HCT116 (cell line): ENCODE results near the gene SLC6A19. TPM values are rescaled to one million over a fixed set of nuclear protein-coding genes. Genes with fewer than 3 reads are reported as not detected.

Experiments used
- ATAC-seq: fragments of 200-7000 bp; cut with Tn5 transposase; 2 replicates; pipeline ENCODE4 v1.9.1; 2020; ENCODE audit warnings: mild to moderate bottlenecking, moderate library complexity
- BruUV-seq: library from RNA; stranded (reverse); fragments of 400-500 nt; replicated peaks from 2 replicates; lab custom pipeline; 2021; lab: Mats Ljungman, UMichigan
- CTCF ChIA-PET: fragments of 300-600 bp; sonication (Branson Sonifier 250); formaldehyde crosslinking; loops from one replicate; lab custom pipeline; 2021; ENCODE audit warnings: antibody characterized with exemption; lab: Charles Lee
- POLR2A ChIA-PET: fragments of 300-600, 350-600 bp; sonication (Branson Sonifier 250); formaldehyde crosslinking; loops from one replicate; lab custom pipeline; 2021; ENCODE audit warnings: antibody characterized with exemption; lab: Charles Lee
- RAD21 ChIA-PET, 2 experiments: fragments of 300-600 bp; sonication (Branson Sonifier 250); formaldehyde crosslinking; loops; one replicate each; lab custom pipeline; 2023; ENCODE audit warnings: low total read pairs in 2 of 2; ENCODE audit not compliant: uncharacterized antibody in 2 of 2, unreplicated experiment in 2 of 2, low non-redundant PET in 1 of 2; lab: Charles Lee
- DNase-seq: peaks from one replicate; pipeline ENCODE4 v3.0.0-alpha.2; 2010; ENCODE audit warnings: low read depth, low spot score
- H2AFZ ChIP-seq: fragments of 200-600 bp; shearing (Covaris generic), sonication (generic); 2 replicates; pipeline ENCODE4 v1.6.1; 2017; ENCODE audit warnings: low read depth, mixed run types, mixed read lengths, antibody characterized with exemption, low read length; ENCODE audit not compliant: poor library complexity, severe bottlenecking
- H3K27ac ChIP-seq: 2 replicates; pipeline ENCODE4 v1.5.1; 2012; ENCODE audit warnings: low read depth, low read length
- H3K27me3 ChIP-seq: fragments of 200-600 bp; sonication (generic); 2 replicates; pipeline ENCODE4 v1.6.1; 2016; ENCODE audit warnings: mixed run types, low read length, mixed read lengths; ENCODE audit not compliant: insufficient read depth
- H3K36me3 ChIP-seq, 2 experiments: fragments of 200-500 bp in 1 of 2; fragments of 200-600 bp in 1 of 2; sonication (Bioruptor generic) in 1 of 2; sonication (generic) in 1 of 2; 2 replicates each; pipeline versions ENCODE4 v1.5.1 to v1.6.1; 2014 to 2016; ENCODE audit warnings: low read length in 2 of 2, inconsistent platforms in 1 of 2, mixed read lengths in 1 of 2, mixed run types in 1 of 2; ENCODE audit not compliant: insufficient read depth in 2 of 2, control insufficient read depth in 1 of 2
- H3K4me1 ChIP-seq, 2 experiments: fragments of 200-600 bp in 1 of 2; sonication (generic) in 1 of 2; 2 replicates each; pipeline versions ENCODE4 v1.5.1 to v1.6.1; 2012 to 2017; ENCODE audit warnings: low read length in 2 of 2, inconsistent platforms in 1 of 2, mild to moderate bottlenecking in 1 of 2, mixed read lengths in 1 of 2, mixed run types in 1 of 2, moderate library complexity in 1 of 2; ENCODE audit not compliant: insufficient read depth in 2 of 2, control insufficient read depth in 1 of 2
- H3K4me2 ChIP-seq: fragments of 200-600 bp; sonication (generic); 2 replicates; pipeline ENCODE4 v1.6.1; 2017; ENCODE audit warnings: mixed run types, low read length, mixed read lengths
- H3K4me3 ChIP-seq, 2 experiments: fragments of 200-600 bp in 1 of 2; sonication (generic) in 1 of 2; replicated peaks in 1 of 2; 2 replicates each; pipeline ENCODE4 v1.5.1; 2011 to 2016; ENCODE audit warnings: low read length in 2 of 2, control low read depth in 1 of 2, low read depth in 1 of 2, mild to moderate bottlenecking in 1 of 2, mixed read lengths in 1 of 2, mixed run types in 1 of 2
- H3K79me2 ChIP-seq: fragments of 200-600 bp; sonication (generic); 2 replicates; pipeline ENCODE4 v1.6.1; 2017; ENCODE audit warnings: mild to moderate bottlenecking, mixed run types, low read length, moderate library complexity, mixed read lengths; ENCODE audit not compliant: insufficient read depth
- H3K9ac ChIP-seq: fragments of 200-600 bp; sonication (generic); 2 replicates; pipeline ENCODE4 v1.6.1; 2016; ENCODE audit warnings: low read length, mixed read lengths
- H3K9me2 ChIP-seq: fragments of 200-600 bp; sonication (generic), shearing (Covaris generic); 2 replicates; pipeline ENCODE4 v1.6.1; 2017; ENCODE audit warnings: mixed run types, mild to moderate bottlenecking, moderate library complexity; ENCODE audit not compliant: insufficient read depth
- H3K9me3 ChIP-seq, 2 experiments: fragments of 200-500 bp in 1 of 2; fragments of 200-600 bp in 1 of 2; sonication (Bioruptor generic) in 1 of 2; sonication (generic) in 1 of 2; 2 replicates each; pipeline ENCODE4 v1.6.1; 2014 to 2017; ENCODE audit warnings: low read length in 2 of 2, mixed read lengths in 2 of 2, inconsistent platforms in 1 of 2, low read depth in 1 of 2, mild to moderate bottlenecking in 1 of 2, mixed run types in 1 of 2, moderate library complexity in 1 of 2; ENCODE audit not compliant: control insufficient read depth in 1 of 2, insufficient read depth in 1 of 2
- H4K20me1 ChIP-seq: fragments of 200-600 bp; sonication (generic), shearing (Covaris generic); 2 replicates; pipeline ENCODE4 v1.6.1; 2017; ENCODE audit warnings: mixed run types, mild to moderate bottlenecking, moderate library complexity; ENCODE audit not compliant: insufficient read depth
- ATF3 ChIP-seq: IDR thresholded peaks from 2 replicates; pipeline ENCODE4 v1.6.1; 2012
- CEBPB ChIP-seq: IDR thresholded peaks from 2 replicates; pipeline ENCODE4 v1.6.1; 2012; ENCODE audit warnings: low read depth
- CTCF ChIP-seq, 3 experiments: fragments of 200-600 bp in 1 of 3; sonication (generic) in 1 of 3; IDR thresholded peaks in 2 of 3; conservative IDR thresholded peaks in 1 of 3; 2 replicates each; pipeline ENCODE4 v1.5.1; 2012 to 2017; ENCODE audit warnings: low read depth in 2 of 3, low read length in 2 of 3, antibody characterized with exemption in 1 of 3, borderline replicate concordance in 1 of 3, control low read depth in 1 of 3, mild to moderate bottlenecking in 1 of 3, mixed read lengths in 1 of 3, mixed run types in 1 of 3, moderate library complexity in 1 of 3; ENCODE audit not compliant: insufficient read depth in 1 of 3
- ELF1 ChIP-seq: IDR thresholded peaks from 2 replicates; pipeline ENCODE4 v1.6.1; 2012; ENCODE audit warnings: low read depth, borderline replicate concordance
- EZH2 ChIP-seq: fragments of 200-600 bp; sonication (generic); IDR thresholded peaks from 2 replicates; pipeline ENCODE4 v1.6.1; 2017; ENCODE audit warnings: antibody characterized with exemption, mixed run types
- EZH2phosphoT487 ChIP-seq: fragments of 200-600 bp; IDR thresholded peaks from 2 replicates; pipeline ENCODE4 v1.6.1; 2018; ENCODE audit warnings: antibody characterized with exemption, borderline replicate concordance
- FOSL1 ChIP-seq: IDR thresholded peaks from 2 replicates; pipeline ENCODE4 v1.6.1; 2012; ENCODE audit warnings: low read depth
- JUND ChIP-seq: IDR thresholded peaks from 2 replicates; pipeline ENCODE4 v1.6.1; 2012
- POLR2A ChIP-seq: IDR thresholded peaks from 2 replicates; pipeline ENCODE4 v1.7.0; 2011; ENCODE audit warnings: borderline replicate concordance; ENCODE audit not compliant: insufficient read depth, insufficient read length; ENCODE audit errors: extremely low read depth
- POLR2AphosphoS5 ChIP-seq: IDR thresholded peaks from 2 replicates; pipeline ENCODE4 v1.6.1; 2011; ENCODE audit warnings: mild to moderate bottlenecking, low read depth, low read length, moderate library complexity
- RAD21 ChIP-seq: IDR thresholded peaks from 2 replicates; pipeline ENCODE4 v1.6.1; 2012; ENCODE audit warnings: low read depth, mild to moderate bottlenecking
- REST ChIP-seq: IDR thresholded peaks from 2 replicates; pipeline ENCODE4 v1.6.1; 2012; ENCODE audit warnings: low read depth
- SIN3A ChIP-seq: IDR thresholded peaks from 2 replicates; pipeline ENCODE4 v1.6.1; 2012; ENCODE audit warnings: low read depth
- SRF ChIP-seq: IDR thresholded peaks from 2 replicates; pipeline ENCODE4 v1.6.1; 2012; ENCODE audit warnings: low read depth
- TCF7L2 ChIP-seq: IDR thresholded peaks from 2 replicates; pipeline ENCODE4 v1.7.0; 2011; ENCODE audit warnings: borderline replicate concordance, inconsistent platforms; ENCODE audit not compliant: insufficient read depth, insufficient read length; ENCODE audit errors: extremely low read depth
- YY1 ChIP-seq: IDR thresholded peaks from 2 replicates; pipeline ENCODE4 v1.6.1; 2011; ENCODE audit warnings: low read length, low read depth, moderate library complexity, mild to moderate bottlenecking; ENCODE audit not compliant: insufficient replicate concordance; ENCODE audit errors: extremely low read depth
- ZFX ChIP-seq: fragments of 450-650 bp; IDR thresholded peaks from 2 replicates; pipeline ENCODE4 v1.6.1; 2017
- ZNF274 ChIP-seq: fragments of 200-500 bp; sonication (Bioruptor generic); IDR thresholded peaks from 2 replicates; pipeline ENCODE4 v1.6.1; 2014; ENCODE audit warnings: mild to moderate bottlenecking, low read depth, low read length, inconsistent platforms
- intact Hi-C: fragments of 100-400 bp; cut with micrococcal nuclease; formaldehyde crosslinking; loops from 2 replicates; pipeline ENCODE4 v1.10.0; 2022
- total RNA-seq: library from RNA; stranded (reverse); gene quantifications from one replicate; pipeline ENCODE4 v1.2.1, GENCODE V29; 2021; ENCODE audit not compliant: unreplicated experiment

SLC6A19 gene
- total RNA-seq, 1 experiment from 2014 or later, result not detected

GRCh38 chr5:1169211-1170115 is 31.9 kb upstream of the SLC6A19 start:
- RAD21 ChIA-PET, result no interaction called here
- ATAC-seq, result no peak

More at GRCh38 chr5:1169211-1170115, 31.9 kb upstream of the SLC6A19 start:
- BruUV-seq, result no TSS peak
- no peak for TF ChIP-seq CEBPB
- no peak for TF ChIP-seq YY1
- no peak for TF ChIP-seq TCF7L2
- TF ChIP-seq SIN3A, result no peak
- TF ChIP-seq POLR2A, result no peak
- no peak for TF ChIP-seq ZNF274
- TF ChIP-seq EZH2, result no peak
- no peak for TF ChIP-seq ZFX
- TF ChIP-seq POLR2AphosphoS5, result no peak
- no peak for TF ChIP-seq RAD21
- TF ChIP-seq ELF1, result no peak
- no peak for TF ChIP-seq CTCF (IDR thresholded peaks at IDR 0.05 in 2 of 3, conservative IDR thresholded peaks at IDR 0.05 in 1 of 3; ENCODE audit: borderline replicate concordance in 1 of 3, insufficient read depth in 1 of 3, low read depth in 2 of 3, low read length in 2 of 3)
- no peak for TF ChIP-seq REST
- TF ChIP-seq FOSL1, result no peak
- TF ChIP-seq ATF3, result no peak
- TF ChIP-seq EZH2phosphoT487, result no peak
- TF ChIP-seq JUND, result no peak
- TF ChIP-seq SRF, result no peak
- Histone ChIP-seq H4K20me1 (no peaks in the 10 kb centered on the region), H3K4me3 (no peak overlapping the region), H3K27me3 (no peaks in the 10 kb centered on the region), H3K27ac (no peak overlapping the region), H3K4me1 (peaks cover 6 to 20% of the 10 kb centered on the region in 2 experiments), H3K36me3 (no peaks in the 10 kb centered on the region), H3K79me2 (no peaks in the 10 kb centered on the region), H2AFZ (no peak overlapping the region), H3K9me3 (no peaks in the 10 kb centered on the region), H3K9ac (no peak overlapping the region), H3K9me2 (no peaks in the 10 kb centered on the region), H3K4me2 (no peak overlapping the region)
- ChIA-PET POLR2A (no interaction called here), CTCF (interaction anchor here (0.9 to 1.3 kb wide), 2 partner anchors 474 to 475 kb away, joined by 3 to 4 read pairs; no protein-coding TSS in a partner anchor)
- DNase-seq, result no peak
- intact Hi-C loops, result loop anchor here (5.0 to 10.0 kb wide), 4 partner anchors 165 to 725 kb away; partner anchors contain the start of genes EXOC3 and NKD2
